Heart left ventricle (tissue), 13 donors: ENCODE measurements around the gene ADCY1.
"Not testable (repeated sequence)": the region's sequence is repeated elsewhere in the genome, so short reads cannot be mapped to it uniquely, and the experiment has no call there.

Source experiments
- CTCF ChIP-seq, 12 donors: fragments of 200-600 bp; sonication (generic) in 4 of 12; IDR thresholded peaks; one replicate each; pipeline versions ENCODE4 v1.5.0 to v1.8.0; 2018 to 2022; ENCODE audit warnings: antibody characterized with exemption in 12 of 12, mild to moderate bottlenecking in 5 of 12
- POLR2A ChIP-seq, 2 donors: fragments of 450-650 bp; IDR thresholded peaks; one replicate each; pipeline ENCODE4 v1.6.1; 2017; ENCODE audit warnings: antibody characterized with exemption in 2 of 2, mild to moderate bottlenecking in 2 of 2, moderate library complexity in 2 of 2
- donor health status: ischemic (EF 13 %, LVEDD 7.1; RV severe dilation, severe dysfunction).
- donor health status: DM: no; HTN: yes; CAD: no.
- donor health status: DM: no; HTN: no; CAD: no.
- donor health status: ischemic (EF 25% LVEDD 6.9; RV normal size, moderate dysfunction).
- donor health status: ischemic (EF 25% LVEDD 5.7; RV mildly dilated, moderate dysfunction).
- donor health status: ischemic (EF 35%, LVEDD 5.7; RV mildly dilated, moderate dysfunction).
- donor health status: nonischemic (EF 11% LVEDD 7.7; RV severe dilation, severe dysfunction).
- donor health status: DM: yes; HTN: yes; CAD: no.
- donor health status: PGD.
- donor health status: ischemic (EF 29% LVEDD 5.4; RV normal size, mild dysfunction).
- donor health status: nonischemic (EF 23%, LVEDD 6.1; RV moderate dilation, normal function).

- TF ChIP-seq POLR2A, CTCF (IDR thresholded peaks at IDR 0.05): not testable (repeated sequence)
Measured at GRCh38 chr7:45761545-45762205, 187.5 kb downstream of the ADCY1 start.
